Erythroblast (primary cell): ENCODE measurements around the gene EIF4A2.

Experiments
- DNase-seq, 2 experiments: peaks; one replicate each; lab custom pipeline; 2025; lab: John Stamatoyannopoulos, UW
- GATA1 ChIP-seq: IDR thresholded peaks from 2 replicates; pipeline ENCODE4 v1.6.1; 2011; ENCODE audit warnings: low read depth, mild to moderate bottlenecking, control low read depth, low read length, moderate library complexity
- POLR2A ChIP-seq: IDR thresholded peaks from 2 replicates; pipeline ENCODE4 v1.6.1; 2011; ENCODE audit warnings: mild to moderate bottlenecking, low read length

Gene EIF4A2

GRCh38 chr3:186783058-186783730 lies at the start of gene EIF4A2:
EIF4A2 (plus strand) TSS chr3:186783577; CDS start chr3:186783611, 34 bp downstream.
- TF ChIP-seq GATA1 (no peak), POLR2A (peak; percentile 100)
- peak; percentile 93 to 96 for DNase-seq

- no peak for DNase-seq
- TF ChIP-seq POLR2A (no peak), GATA1 (no peak)
Measured at GRCh38 chr3:186742618-186743380, 40.6 kb upstream of the EIF4A2 start.

- TF ChIP-seq POLR2A: no peak
- TF ChIP-seq GATA1: no peak
Measured at GRCh38 chr3:186743666-186744065, 39.7 kb upstream of the EIF4A2 start.

GRCh38 chr3:186746008-186746407 lies 37.4 kb upstream of the EIF4A2 start:
- TF ChIP-seq POLR2A: no peak
- TF ChIP-seq GATA1: no peak
- no peak for DNase-seq

More at GRCh38 chr3:186743666-186744065, 39.7 kb upstream of the EIF4A2 start:
- no peak for DNase-seq

- TF ChIP-seq GATA1 (no peak), POLR2A (no peak)
- no peak for DNase-seq
Measured at GRCh38 chr3:186750316-186750715, 33.1 kb upstream of the EIF4A2 start.

- TF ChIP-seq GATA1 (no peak), POLR2A (no peak)
- no peak for DNase-seq
Measured at GRCh38 chr3:186751480-186751879, 31.9 kb upstream of the EIF4A2 start.

- TF ChIP-seq GATA1 (no peak), POLR2A (no peak)
- no peak for DNase-seq
Measured at GRCh38 chr3:186754006-186754405, 29.4 kb upstream of the EIF4A2 start.

GRCh38 chr3:186754871-186755270 lies 28.5 kb upstream of the EIF4A2 start:
- TF ChIP-seq GATA1: no peak
- TF ChIP-seq POLR2A: no peak
- DNase-seq: peak in 1 of 2 experiments; percentile 9

GRCh38 chr3:186757214-186757613 lies 26.2 kb upstream of the EIF4A2 start:
- no peak for TF ChIP-seq POLR2A
- no peak for TF ChIP-seq GATA1

GRCh38 chr3:186757686-186758220 lies 25.6 kb upstream of the EIF4A2 start:
- no peak for DNase-seq
- TF ChIP-seq POLR2A: no peak

More at GRCh38 chr3:186757214-186757613, 26.2 kb upstream of the EIF4A2 start:
- DNase-seq: no peak

- no peak for DNase-seq
- TF ChIP-seq POLR2A: no peak
- no peak for TF ChIP-seq GATA1
Measured at GRCh38 chr3:186759231-186759930, 24.0 kb upstream of the EIF4A2 start.

GRCh38 chr3:186760141-186760833 lies 23.1 kb upstream of the EIF4A2 start:
- TF ChIP-seq POLR2A (no peak), GATA1 (no peak)
- no peak for DNase-seq

- TF ChIP-seq GATA1 (no peak), POLR2A (no peak)
- DNase-seq: no peak
Measured at GRCh38 chr3:186760897-186761447, 22.4 kb upstream of the EIF4A2 start.
